GF-D8 (cell line): Measurements from ENCODE around the gene ZNF394.
"Not testable (repeated sequence)": the region's sequence is repeated elsewhere in the genome, so short reads cannot be mapped to it uniquely, and the experiment has no call there.

Source experiments
- DNase-seq: peaks from one replicate; lab custom pipeline; 2025; lab: John Stamatoyannopoulos, UW

Gene ZNF394

GRCh38 chr7:99499721-99500636 lies at the start of gene ZNF394:
ZNF394 (minus strand) TSS chr7:99500281; CDS start chr7:99500093, 188 bp downstream.
- DNase-seq: peak; percentile 75

- not testable (repeated sequence) for DNase-seq
Measured at GRCh38 chr7:99549545-99549944, 49.5 kb upstream of the ZNF394 start.

DNA sequence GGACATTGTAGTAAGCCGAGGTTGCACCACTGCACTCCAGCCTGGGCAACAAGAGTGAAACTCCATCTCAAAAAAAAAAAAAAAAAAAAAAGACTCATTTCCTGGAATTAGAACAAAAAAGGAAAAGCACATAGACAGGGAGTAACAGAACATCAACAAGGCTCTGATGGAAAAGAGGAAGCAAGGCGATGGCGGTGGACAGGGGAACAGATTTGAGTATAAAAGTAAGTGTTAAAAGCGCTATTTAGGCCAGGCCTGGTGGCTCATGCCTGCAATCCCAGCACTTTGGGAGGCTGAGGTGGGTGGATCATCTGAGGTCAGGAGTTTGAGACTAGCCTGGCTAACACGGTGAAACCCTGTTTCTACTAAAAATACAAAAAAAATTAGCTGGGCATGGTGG lies 45.2 kb upstream of the ZNF394 start:
- DNase-seq: not testable (repeated sequence)

DNA sequence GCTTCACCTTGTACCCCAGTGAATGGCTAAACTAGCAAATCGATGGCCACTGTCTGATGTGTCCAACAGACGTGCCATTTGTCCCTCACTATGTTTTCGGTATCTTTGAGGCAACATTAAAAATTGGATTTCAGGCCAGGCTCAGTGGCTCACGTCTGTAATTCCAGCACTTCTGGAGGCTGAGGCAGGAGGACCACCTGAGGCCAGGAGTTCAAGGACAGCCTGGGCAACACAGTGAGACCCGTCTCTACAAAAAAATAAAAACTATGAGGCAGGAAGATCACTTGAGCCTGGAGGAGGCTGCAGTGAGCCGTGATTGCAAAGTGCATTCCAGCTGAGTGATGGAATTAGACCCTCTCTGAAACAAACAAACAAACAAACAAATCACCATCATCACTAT lies 43.8 kb upstream of the ZNF394 start:
- DNase-seq: no peak

GRCh38 chr7:99543081-99543671 lies 43.1 kb upstream of the ZNF394 start:
- no peak for DNase-seq

- DNase-seq: no peak
Measured at GRCh38 chr7:99541212-99541611, 41.1 kb upstream of the ZNF394 start.

DNA sequence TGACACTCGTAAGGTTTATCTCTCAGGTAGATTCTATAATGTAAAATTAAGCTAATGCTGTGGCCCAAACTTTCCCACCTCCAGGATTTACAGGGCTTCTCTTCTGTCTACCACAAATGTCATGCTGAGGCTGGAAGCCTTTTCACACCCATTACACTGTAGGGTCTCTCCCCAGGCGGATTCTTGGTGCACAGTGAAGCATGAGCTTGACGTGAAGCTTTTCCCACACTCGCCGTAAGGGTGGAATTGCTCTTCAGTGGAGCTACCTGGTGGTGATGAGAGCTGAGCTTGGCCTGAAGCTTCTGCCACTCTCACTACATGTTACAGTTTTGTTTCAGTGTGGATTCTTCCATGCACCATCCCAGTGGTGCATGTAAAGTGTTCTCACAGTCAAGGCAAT lies 40.5 kb upstream of the ZNF394 start:
- DNase-seq: no peak

GRCh38 chr7:99539213-99539811 lies 39.2 kb upstream of the ZNF394 start:
- DNase-seq: no peak

DNA sequence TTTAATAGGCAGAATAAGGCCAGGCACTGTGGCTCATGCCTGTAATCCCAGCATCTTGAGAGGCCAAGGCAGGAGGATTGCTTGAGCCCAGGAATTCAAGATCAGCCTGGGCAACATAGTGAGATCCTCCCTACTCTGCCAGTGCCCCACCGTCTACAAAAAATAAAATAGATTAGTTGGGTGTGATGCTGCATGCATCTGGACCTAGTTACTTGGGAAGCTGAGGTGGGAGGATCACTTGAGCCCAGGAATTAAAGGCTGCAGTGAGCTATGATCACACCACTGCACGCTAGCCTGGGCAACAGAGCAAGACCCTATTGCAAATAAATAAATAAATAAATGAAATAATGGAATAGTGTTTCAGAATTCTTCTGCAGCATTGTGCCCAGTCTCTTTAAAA lies 35.6 kb upstream of the ZNF394 start:
- DNase-seq: no peak

DNA sequence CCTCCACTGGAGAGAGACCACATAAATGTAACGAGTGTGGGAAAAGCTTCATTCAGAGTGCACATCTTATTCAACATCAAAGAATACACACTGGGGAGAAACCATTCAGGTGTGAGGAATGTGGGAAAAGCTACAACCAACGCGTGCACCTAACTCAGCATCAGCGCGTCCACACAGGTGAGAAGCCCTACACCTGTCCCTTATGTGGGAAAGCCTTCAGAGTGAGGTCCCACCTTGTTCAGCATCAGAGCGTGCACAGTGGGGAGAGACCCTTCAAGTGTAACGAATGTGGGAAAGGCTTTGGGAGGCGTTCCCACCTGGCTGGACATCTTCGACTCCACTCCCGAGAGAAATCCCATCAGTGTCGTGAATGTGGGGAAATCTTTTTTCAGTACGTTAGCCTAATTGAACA lies 31.3 kb upstream of the ZNF394 start:
- no peak for DNase-seq

DNA sequence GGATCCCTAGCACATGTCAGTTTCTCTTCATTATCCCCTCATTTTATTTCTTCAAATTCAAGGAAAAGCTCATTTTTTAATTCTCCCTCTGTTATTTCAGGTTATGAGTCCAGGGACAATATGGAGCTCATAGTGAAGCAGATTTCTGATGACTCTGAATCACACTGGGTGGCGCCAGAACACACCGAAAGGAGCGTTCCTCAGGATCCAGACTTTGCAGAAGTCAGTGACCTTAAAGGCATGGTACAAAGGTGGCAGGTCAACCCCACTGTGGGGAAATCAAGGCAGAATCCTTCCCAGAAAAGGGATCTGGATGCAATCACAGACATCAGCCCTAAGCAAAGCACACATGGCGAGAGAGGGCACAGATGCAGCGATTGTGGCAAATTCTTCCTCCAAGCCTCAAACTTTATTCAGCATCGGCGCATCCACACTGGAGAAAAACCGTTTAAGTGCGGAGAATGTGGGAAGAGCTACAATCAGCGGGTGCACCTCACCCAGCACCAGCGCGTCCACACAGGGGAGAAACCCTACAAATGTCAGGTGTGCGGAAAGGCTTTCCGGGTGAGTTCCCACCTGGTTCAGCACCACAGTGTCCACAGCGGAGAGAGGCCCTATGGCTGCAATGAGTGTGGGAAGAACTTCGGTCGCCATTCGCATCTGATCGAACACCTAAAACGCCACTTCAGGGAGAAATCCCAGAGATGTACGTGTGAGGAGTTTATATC lies 25.8 kb upstream of the ZNF394 start:
- DNase-seq: no peak

- DNase-seq: no peak
Measured at GRCh38 chr7:99521399-99521798, 21.3 kb upstream of the ZNF394 start.

DNA sequence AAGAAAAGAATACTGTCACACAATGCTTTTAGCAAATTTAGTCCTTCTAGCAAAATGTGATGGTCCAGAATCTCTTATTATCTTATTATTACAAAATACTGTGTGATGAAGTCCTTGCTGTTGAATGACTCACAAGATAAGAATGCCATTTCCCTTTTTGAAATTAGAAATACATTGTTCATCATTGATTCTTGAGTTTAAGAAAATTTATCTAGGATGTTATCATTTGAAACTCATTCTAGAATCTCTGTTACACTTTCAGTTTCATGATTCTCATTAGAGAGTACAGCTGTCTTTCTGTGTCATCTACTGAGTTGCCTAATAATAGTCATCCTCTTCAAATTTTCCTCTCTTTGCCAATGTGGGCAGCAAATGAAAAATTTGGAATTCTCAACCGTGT lies 14.0 kb upstream of the ZNF394 start:
- DNase-seq: no peak

- no peak for DNase-seq
Measured at GRCh38 chr7:99505324-99505662, 5.2 kb upstream of the ZNF394 start.

DNA sequence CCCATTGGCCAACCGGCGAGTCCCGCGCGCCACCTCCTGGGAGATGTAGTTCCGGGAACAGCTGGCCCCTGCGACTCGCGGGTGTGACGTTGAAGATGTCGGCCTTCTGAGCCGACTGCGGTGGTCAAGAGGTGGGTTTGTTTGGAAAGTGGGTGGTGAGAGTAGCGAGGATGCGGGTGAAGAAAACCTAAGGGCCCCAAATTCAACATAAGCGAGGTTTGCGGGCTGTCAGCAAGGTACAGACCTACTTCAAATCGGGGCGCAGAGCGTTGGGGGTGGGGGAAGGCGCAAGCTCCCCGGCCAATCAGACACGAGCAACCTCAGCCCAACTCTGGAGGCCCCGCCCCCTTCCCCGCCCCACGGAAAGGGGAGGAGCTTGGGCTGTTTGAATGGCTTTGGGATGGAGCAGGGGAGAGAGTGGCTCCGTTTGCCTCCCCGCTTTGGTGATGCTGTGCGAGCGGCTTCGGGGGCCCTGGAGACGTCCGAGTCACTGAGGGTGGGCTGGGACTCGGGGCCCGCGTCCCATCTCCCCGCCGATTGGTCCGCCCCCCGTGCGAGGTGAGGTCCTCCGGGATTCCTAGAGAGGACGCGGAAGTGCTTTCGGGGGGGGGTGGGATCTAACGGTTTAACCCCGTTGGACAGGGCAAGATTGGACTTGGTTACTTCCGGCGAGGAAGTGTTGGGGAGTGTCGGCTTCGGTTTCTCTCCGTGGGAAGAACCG lies 4.7 kb upstream of the ZNF394 start, which contains the start of gene ZKSCAN5:
Gene ZKSCAN5, plus strand, starts transcription at position 60 of the 721 bp plus-strand sequence. CDS start 1,383 bp downstream, outside the sequence.
- peak; percentile 91 for DNase-seq

DNA sequence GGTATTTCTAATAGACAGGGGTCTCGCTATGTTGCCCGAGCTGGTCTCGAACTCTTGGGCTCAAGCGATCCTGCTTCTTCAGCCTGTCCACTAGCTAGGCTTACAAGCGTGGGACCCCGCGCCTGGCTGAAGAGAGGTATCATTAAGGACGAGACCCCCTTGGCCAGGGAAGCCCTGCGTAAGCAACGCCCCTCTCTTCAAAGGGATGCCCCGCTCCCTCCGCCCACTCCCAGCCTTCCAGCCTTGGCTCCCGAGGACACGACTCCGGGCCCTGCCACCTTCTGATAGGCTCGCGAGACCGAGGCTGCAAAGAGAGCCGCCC lies 4.2 kb upstream of the ZNF394 start:
- no peak for DNase-seq

DNA sequence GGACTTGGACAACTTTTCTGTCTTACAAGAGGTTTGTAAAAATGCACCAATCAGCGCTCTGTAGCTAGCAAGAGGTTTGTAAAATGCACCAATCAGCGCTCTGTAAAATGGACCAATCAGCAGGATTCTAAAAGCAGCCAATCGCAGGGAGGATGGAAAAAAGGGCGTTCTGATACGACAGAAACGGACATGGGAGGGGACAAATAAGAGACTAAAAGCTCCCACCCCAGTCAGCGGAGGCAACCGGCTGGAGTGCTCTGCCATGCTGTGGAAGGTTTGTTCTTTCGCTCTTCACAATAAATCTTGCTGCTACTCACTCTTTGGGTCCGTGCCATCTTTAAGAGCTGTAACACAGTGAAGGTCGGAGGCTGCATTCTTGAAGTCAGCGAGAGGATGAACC lies 1.2 kb upstream of the ZNF394 start:
- DNase-seq: not testable (repeated sequence)

DNA sequence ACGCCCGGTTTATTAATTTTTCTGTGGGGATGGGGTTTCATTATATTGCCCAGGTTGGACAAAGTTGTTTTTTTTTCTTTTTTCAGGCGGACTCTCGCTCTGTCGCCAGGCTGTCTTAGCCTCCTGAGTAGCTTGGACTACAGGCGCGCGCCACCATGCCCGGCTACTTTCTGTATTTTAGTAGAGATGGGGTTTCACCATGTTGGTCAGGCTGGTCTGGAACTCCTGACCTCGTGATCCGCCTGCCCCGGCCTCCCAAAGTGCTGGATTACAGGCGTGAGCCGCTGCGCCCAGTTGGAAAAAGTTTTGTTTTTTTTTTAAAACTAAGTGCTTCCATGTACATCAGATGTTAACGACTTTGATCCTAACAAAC lies 542 bp upstream of the ZNF394 start:
- no peak for DNase-seq

DNA sequence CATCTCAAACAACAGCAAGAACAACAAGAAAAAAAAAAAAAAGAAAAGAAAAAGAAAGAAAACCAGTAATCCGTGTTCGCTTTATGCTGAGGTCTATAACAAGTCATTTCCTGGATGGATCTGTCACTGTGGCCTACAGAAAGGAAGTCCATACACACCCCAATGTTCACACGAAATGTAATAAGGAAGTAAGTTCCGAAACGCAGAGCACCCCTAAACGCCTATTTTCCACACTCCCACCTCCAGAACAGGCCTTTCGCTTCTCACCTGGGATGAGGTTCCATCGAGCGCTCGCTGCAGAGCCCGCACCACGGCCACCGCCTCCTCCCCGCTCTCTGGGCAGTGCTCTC lies 735 bp downstream of the ZNF394 start:
- DNase-seq: no peak

- DNase-seq: no peak
Measured at GRCh38 chr7:99498546-99498944, 1.5 kb downstream of the ZNF394 start.

DNA sequence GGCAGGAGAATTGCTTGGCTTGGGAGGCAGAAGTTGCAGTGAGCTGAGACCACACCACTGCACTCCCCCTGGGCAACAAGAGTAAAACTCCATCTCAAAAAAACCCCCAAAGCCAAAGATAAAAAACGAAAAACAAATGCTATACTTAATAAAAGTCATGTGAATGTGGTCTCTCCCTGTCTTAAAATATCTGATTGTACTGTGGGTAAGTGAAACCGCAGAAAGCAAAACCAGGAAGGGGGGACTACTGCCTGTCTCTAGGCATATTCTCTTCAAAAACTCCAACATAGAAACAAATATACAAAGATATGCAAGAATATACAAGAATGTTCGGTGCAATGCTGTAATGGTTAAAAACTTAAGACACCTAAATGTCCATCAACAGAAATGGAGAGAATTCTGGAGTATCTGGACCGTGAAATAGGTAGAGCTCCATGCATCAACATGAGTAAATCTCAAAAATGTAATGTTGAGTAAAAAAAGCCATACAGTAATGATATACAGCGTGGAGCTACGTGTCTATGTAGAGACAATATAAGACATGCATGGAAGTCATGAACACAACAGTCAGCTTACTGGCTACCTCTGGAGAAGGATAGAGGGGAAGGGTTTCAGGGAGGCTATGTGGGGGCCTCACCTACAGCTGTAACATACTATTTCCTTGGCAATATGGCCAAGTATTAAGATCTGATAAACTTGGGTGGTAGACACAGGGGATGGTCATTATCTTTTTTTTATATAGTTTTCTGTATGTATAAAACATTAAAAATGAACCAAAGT lies 2.1 kb downstream of the ZNF394 start:
- no peak for DNase-seq
